DND-41 (cell line): ENCODE data around the gene TSC22D4.

Source experiments
- ATAC-seq: fragments of 200-7000 bp; cut with Tn5 transposase; 3 replicates; pipeline ENCODE4 v1.9.1; 2021; ENCODE audit warnings: low read depth; ENCODE audit not compliant: insufficient read depth
- DNase-seq: peaks from one replicate; pipeline ENCODE4 v3.0.0-alpha.2; 2020
- H2AFZ ChIP-seq: 2 replicates; pipeline ENCODE4 v1.6.0; 2012; ENCODE audit warnings: low read depth, low read length
- H3K27ac ChIP-seq: 2 replicates; pipeline ENCODE4 v1.5.1; 2012; ENCODE audit warnings: low read length, inconsistent platforms
- H3K27me3 ChIP-seq: fragments of 200-600 bp; sonication (generic); 2 replicates; pipeline ENCODE4 v1.6.0; 2012; ENCODE audit warnings: low read length, mild to moderate bottlenecking, inconsistent platforms; ENCODE audit not compliant: insufficient read depth, poor library complexity
- H3K36me3 ChIP-seq: 2 replicates; pipeline ENCODE4 v1.5.1; 2012; ENCODE audit warnings: low read length, inconsistent platforms; ENCODE audit not compliant: insufficient read depth
- H3K4me1 ChIP-seq: 2 replicates; pipeline ENCODE4 v1.5.1; 2012; ENCODE audit warnings: mild to moderate bottlenecking, low read length; ENCODE audit not compliant: insufficient read depth
- H3K4me2 ChIP-seq: 2 replicates; pipeline ENCODE4 v1.6.0; 2012; ENCODE audit warnings: mild to moderate bottlenecking, moderate library complexity, low read length, inconsistent platforms; ENCODE audit not compliant: insufficient read depth
- H3K4me3 ChIP-seq, 2 experiments: fragments of 200-600 bp in 1 of 2; shearing (Covaris generic) in 1 of 2; 2 replicates each; pipeline ENCODE4 v1.5.1; 2012 to 2016; ENCODE audit warnings: inconsistent platforms in 2 of 2, low read length in 2 of 2, mild to moderate bottlenecking in 2 of 2, low read depth in 1 of 2, moderate library complexity in 1 of 2
- H3K79me2 ChIP-seq: 2 replicates; pipeline ENCODE4 v1.6.0; 2012; ENCODE audit warnings: low read length, inconsistent platforms; ENCODE audit not compliant: insufficient read depth
- H3K9ac ChIP-seq: 2 replicates; pipeline ENCODE4 v1.6.0; 2012; ENCODE audit warnings: low read depth, mild to moderate bottlenecking, inconsistent platforms, low read length, moderate library complexity
- H3K9me3 ChIP-seq: 2 replicates; pipeline ENCODE4 v1.5.1; 2012; ENCODE audit warnings: low read length, moderate library complexity, mild to moderate bottlenecking, inconsistent platforms; ENCODE audit not compliant: insufficient read depth, severe bottlenecking
- H4K20me1 ChIP-seq: 2 replicates; pipeline ENCODE4 v1.6.0; 2012; ENCODE audit warnings: low read length; ENCODE audit not compliant: insufficient read depth
- EZH2 ChIP-seq: IDR thresholded peaks from 3 replicates; pipeline ENCODE4 v1.6.1; 2012; ENCODE audit warnings: borderline replicate concordance, low read depth, mild to moderate bottlenecking, moderate library complexity, low read length, inconsistent platforms; ENCODE audit not compliant: severe bottlenecking
- TF ChIP-seq, protein P1 (sequence below): IDR thresholded peaks from 2 replicates; pipeline ENCODE4 v1.5.1; 2012; ENCODE audit warnings: borderline replicate concordance, low read length, moderate library complexity, mild to moderate bottlenecking; ENCODE audit not compliant: poor library complexity, severe bottlenecking; ENCODE audit errors: extremely low read depth

Gene TSC22D4

GRCh38 chr7:100466653-100467605, 12.1 kb downstream of the TSC22D4 start:
- no peak overlapping the region for H3K4me2 ChIP-seq
- H3K9ac ChIP-seq, result no peak overlapping the region
- no peak overlapping the region for H3K4me3 ChIP-seq
- no peaks in the 10 kb centered on the region for H3K79me2 ChIP-seq
- H3K9me3 ChIP-seq, result no peaks in the 10 kb centered on the region
- no peak overlapping the region for H2AFZ ChIP-seq
- H4K20me1 ChIP-seq, result peaks cover 27% of the 10 kb centered on the region
- peaks cover 38% of the 10 kb centered on the region for H3K36me3 ChIP-seq
- no peak for DNase-seq
- no peak for TF ChIP-seq EZH2
- TF ChIP-seq, protein P1, sequence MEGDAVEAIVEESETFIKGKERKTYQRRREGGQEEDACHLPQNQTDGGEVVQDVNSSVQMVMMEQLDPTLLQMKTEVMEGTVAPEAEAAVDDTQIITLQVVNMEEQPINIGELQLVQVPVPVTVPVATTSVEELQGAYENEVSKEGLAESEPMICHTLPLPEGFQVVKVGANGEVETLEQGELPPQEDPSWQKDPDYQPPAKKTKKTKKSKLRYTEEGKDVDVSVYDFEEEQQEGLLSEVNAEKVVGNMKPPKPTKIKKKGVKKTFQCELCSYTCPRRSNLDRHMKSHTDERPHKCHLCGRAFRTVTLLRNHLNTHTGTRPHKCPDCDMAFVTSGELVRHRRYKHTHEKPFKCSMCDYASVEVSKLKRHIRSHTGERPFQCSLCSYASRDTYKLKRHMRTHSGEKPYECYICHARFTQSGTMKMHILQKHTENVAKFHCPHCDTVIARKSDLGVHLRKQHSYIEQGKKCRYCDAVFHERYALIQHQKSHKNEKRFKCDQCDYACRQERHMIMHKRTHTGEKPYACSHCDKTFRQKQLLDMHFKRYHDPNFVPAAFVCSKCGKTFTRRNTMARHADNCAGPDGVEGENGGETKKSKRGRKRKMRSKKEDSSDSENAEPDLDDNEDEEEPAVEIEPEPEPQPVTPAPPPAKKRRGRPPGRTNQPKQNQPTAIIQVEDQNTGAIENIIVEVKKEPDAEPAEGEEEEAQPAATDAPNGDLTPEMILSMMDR, result no peak
- H3K4me1 ChIP-seq, result peaks cover 5% of the 10 kb centered on the region; the same call in 1 of the 2 replicates
- H3K27me3 ChIP-seq, result no peaks in the 10 kb centered on the region
- ATAC-seq, result no peak
- no peak overlapping the region for H3K27ac ChIP-seq

DNA sequence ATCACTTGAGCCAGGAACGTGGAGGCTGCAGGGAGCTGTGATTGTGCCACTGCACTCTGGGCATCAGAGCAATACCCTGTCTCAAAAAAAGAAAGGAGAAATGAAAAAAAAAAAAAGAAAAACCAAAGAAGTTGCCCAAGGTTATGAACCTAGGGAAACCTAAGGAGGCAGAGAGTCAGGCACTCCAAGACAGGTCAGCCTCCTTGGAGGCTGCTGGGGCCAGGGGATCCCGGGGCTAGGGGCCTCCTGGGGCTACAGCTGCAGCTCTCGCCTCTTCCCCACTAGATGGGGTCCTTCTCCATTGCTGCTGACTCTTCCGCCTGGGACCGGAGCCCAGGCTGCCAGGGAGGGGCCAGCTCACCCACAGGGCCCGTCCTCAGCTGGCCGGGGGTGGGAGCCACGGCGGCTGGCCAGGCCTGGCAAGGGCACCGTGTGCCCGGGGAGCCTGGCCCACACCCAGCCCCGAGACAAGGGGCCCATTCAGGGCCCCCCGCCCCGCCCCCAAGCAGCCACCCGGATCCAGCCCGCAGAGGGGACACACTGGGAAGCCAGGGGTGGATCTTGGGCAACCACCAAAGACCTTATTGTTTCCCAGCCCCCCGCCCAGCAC, 13.2 kb downstream of the TSC22D4 start:
- Histone ChIP-seq H4K20me1 (peaks cover 25% of the 10 kb centered on the region), H3K9ac (no peak overlapping the region), H3K4me1 (peaks cover 5% of the 10 kb centered on the region; the same call in 1 of the 2 replicates), H2AFZ (no peak overlapping the region), H3K9me3 (no peaks in the 10 kb centered on the region), H3K4me3 (no peak overlapping the region), H3K36me3 (peaks cover 29% of the 10 kb centered on the region), H3K79me2 (no peaks in the 10 kb centered on the region), H3K27ac (no peak overlapping the region), H3K27me3 (no peaks in the 10 kb centered on the region), H3K4me2 (no peak overlapping the region)
- DNase-seq (no peak), ATAC-seq (peak; percentile 11; the same call in 1 of the 3 replicates)
- TF ChIP-seq, protein P1, result peak; percentile 41
- no peak for TF ChIP-seq EZH2

DNA sequence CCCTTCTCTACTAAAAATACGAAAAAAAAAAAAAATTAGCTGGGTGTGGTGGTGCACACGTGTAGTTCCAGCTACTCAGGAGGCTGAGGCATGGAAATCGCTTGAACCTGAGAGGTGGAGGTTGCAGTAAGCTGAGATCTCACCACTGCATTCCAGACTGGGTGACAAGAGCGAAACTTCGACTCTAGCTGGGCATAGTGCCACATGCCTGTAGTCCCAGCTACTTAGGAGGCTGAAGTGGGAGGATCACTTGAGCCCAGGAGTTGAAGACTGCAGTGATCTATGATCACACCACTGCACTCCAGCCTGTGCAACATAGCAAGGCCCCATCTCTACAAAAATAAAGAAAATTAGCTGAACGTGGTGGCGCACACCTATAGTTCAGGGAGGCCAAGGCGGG, 13.7 kb downstream of the TSC22D4 start:
- Histone ChIP-seq H3K9ac (no peak overlapping the region), H2AFZ (no peak overlapping the region), H3K79me2 (no peaks in the 10 kb centered on the region), H3K27me3 (no peaks in the 10 kb centered on the region), H3K4me2 (no peak overlapping the region), H3K27ac (no peak overlapping the region), H4K20me1 (peaks cover 23% of the 10 kb centered on the region), H3K9me3 (no peaks in the 10 kb centered on the region), H3K4me3 (no peak overlapping the region), H3K36me3 (peaks cover 25% of the 10 kb centered on the region), H3K4me1 (peaks cover 5% of the 10 kb centered on the region; the same call in 1 of the 2 replicates)
- TF ChIP-seq EZH2, result no peak
- TF ChIP-seq, protein P1, result no peak
- ATAC-seq, result no peak
- DNase-seq, result no peak
